CD4-positive, alpha-beta T cell treated with Interleukin-15 for 1 hour (primary cell): ENCODE results near the gene MMAB.
"Not testable (repeated sequence)": the region's sequence is repeated elsewhere in the genome, so short reads cannot be mapped to it uniquely, and the experiment has no call there.

Source experiments
- DNase-seq: peaks from one replicate; pipeline ENCODE4 v3.0.0-alpha.2; 2020

The MMAB gene

GRCh38 chr12:109573029-109573913, at the start of gene MMAB, which contains the start of gene MVK:
Gene MMAB, minus strand, starts transcription at chr12:109573504. Its CDS starts 24 bp downstream, at chr12:109573480.
Gene MVK, plus strand, starts transcription at chr12:109573794. Its CDS starts 1,029 bp downstream, at chr12:109574823.
- peak; percentile 99 for DNase-seq

- DNase-seq: no peak
Observed at GRCh38 chr12:109621901-109622364, 48.6 kb upstream of the MMAB start.

- no peak for DNase-seq
Observed at GRCh38 chr12:109621211-109621694, 47.9 kb upstream of the MMAB start.

- DNase-seq: no peak
Observed at GRCh38 chr12:109619002-109619604, 45.8 kb upstream of the MMAB start.

- no peak for DNase-seq
Observed at GRCh38 chr12:109618082-109618481, 44.8 kb upstream of the MMAB start.

GRCh38 chr12:109617491-109617890, 44.2 kb upstream of the MMAB start:
- no peak for DNase-seq

- DNase-seq: no peak
Observed at GRCh38 chr12:109615556-109616229, 42.4 kb upstream of the MMAB start.

- DNase-seq: no peak
Observed at GRCh38 chr12:109613649-109614455, 40.5 kb upstream of the MMAB start.

GRCh38 chr12:109612975-109613502, 39.7 kb upstream of the MMAB start:
- DNase-seq: no peak

GRCh38 chr12:109612003-109612402, 38.7 kb upstream of the MMAB start:
- no peak for DNase-seq

- DNase-seq: no peak
Observed at GRCh38 chr12:109611223-109611622, 37.9 kb upstream of the MMAB start.

- no peak for DNase-seq
Observed at GRCh38 chr12:109610523-109610922, 37.2 kb upstream of the MMAB start.

GRCh38 chr12:109609342-109609741, 36.0 kb upstream of the MMAB start:
- no peak for DNase-seq

GRCh38 chr12:109608793-109609192, 35.5 kb upstream of the MMAB start:
- DNase-seq: no peak

GRCh38 chr12:109608270-109608669, 35.0 kb upstream of the MMAB start:
- no peak for DNase-seq

- DNase-seq: no peak
Observed at GRCh38 chr12:109607618-109608017, 34.3 kb upstream of the MMAB start.

- DNase-seq: no peak
Observed at GRCh38 chr12:109606320-109607028, 33.2 kb upstream of the MMAB start.

- no peak for DNase-seq
Observed at GRCh38 chr12:109605599-109606228, 32.4 kb upstream of the MMAB start.

GRCh38 chr12:109605016-109605415, 31.7 kb upstream of the MMAB start:
- no peak for DNase-seq

- DNase-seq: no peak
Observed at GRCh38 chr12:109604132-109604585, 30.9 kb upstream of the MMAB start.

GRCh38 chr12:109602132-109602531, 28.8 kb upstream of the MMAB start:
- DNase-seq: not testable (repeated sequence)
